ENCODE results near the gene KRT33A. TPM values are rescaled to one million over a fixed set of nuclear protein-coding genes. Genes with fewer than 3 reads are reported as not detected.
A peak's percentile ranks its signal among the peaks of the same experiment; 100 is the strongest.

KRT33A gene
- total RNA-seq, 1 donor from 2014 or later: not detected

DNA sequence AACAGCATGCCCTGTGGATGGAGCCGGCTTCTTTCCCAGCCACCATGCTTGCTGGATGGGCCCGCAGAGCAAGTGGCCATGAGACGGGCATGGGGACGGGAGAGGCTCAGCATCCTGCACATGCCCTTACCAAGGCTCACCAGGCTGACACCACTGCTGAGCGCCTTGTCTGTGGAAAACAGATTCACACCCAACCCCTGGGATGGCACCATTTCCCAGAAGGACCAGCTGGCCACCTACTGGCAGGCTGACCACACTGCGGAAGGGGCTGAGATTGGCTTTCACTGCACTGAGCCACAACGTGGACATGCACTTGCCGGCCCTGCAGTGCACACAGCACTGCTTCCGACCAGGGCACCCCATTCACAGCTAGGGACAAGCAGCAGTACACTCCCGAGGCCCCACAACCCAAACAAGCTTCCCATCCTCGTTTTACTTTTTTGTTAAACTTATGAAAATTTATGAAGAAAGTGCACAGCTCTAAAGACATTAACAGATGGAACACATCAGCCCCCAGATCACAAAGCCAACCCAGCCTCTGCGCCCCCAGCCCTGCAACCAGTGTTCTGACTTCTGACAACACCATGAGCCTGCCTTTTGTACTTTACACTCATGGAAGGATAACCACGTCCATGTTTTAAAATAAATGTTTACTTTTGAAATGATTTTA lies 21.2 kb downstream of the KRT33A start:
- Mint-ChIP-seq H3K36me3 (ENCODE audit: low read depth, unreplicated experiment) (no peaks in the 10 kb centered on the region), H3K27ac (ENCODE audit: unreplicated experiment) (no peak overlapping the region), H3K9me3 (ENCODE audit: unreplicated experiment) (no peaks in the 10 kb centered on the region), H3K27me3 (ENCODE audit: unreplicated experiment) (peaks cover 9% of the 10 kb centered on the region), H3K4me1 (ENCODE audit: unreplicated experiment) (no peaks in the 10 kb centered on the region), H3K4me3 (ENCODE audit: unreplicated experiment) (peak overlapping the region; percentile 26)
- peak; percentile 77 for DNase-seq (ENCODE audit: low spot score)
- TF ChIP-seq, protein P1, sequence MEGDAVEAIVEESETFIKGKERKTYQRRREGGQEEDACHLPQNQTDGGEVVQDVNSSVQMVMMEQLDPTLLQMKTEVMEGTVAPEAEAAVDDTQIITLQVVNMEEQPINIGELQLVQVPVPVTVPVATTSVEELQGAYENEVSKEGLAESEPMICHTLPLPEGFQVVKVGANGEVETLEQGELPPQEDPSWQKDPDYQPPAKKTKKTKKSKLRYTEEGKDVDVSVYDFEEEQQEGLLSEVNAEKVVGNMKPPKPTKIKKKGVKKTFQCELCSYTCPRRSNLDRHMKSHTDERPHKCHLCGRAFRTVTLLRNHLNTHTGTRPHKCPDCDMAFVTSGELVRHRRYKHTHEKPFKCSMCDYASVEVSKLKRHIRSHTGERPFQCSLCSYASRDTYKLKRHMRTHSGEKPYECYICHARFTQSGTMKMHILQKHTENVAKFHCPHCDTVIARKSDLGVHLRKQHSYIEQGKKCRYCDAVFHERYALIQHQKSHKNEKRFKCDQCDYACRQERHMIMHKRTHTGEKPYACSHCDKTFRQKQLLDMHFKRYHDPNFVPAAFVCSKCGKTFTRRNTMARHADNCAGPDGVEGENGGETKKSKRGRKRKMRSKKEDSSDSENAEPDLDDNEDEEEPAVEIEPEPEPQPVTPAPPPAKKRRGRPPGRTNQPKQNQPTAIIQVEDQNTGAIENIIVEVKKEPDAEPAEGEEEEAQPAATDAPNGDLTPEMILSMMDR (IDR thresholded peaks at IDR 0.05; ENCODE audit: unreplicated experiment): peak; percentile 80

DNA sequence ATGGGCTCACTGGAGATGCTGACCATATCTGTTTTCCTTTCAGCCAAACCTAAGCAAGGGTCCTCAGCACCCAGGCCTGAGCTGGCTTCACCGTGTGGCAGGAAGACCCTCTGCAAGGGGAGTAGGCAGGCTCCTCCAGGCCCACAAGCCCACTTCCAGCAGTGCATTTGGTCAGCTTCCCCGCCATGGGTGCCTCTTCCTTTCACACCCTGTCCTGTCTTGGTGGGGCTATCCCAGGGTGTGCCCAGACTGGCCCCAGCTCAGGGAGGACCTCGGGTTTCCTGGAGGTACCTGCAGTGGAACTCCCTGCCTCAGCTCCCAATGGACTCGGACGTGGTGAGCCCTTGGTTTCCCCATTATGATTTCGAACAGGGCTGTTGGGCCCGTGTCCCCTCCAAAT lies 22.4 kb downstream of the KRT33A start:
- no peaks in the 10 kb centered on the region for H3K36me3 Mint-ChIP-seq (ENCODE audit: low read depth, unreplicated experiment)
- no peak for DNase-seq (ENCODE audit: low spot score)
- H3K4me3 Mint-ChIP-seq (ENCODE audit: unreplicated experiment): no peak overlapping the region
- TF ChIP-seq, protein P1 (IDR thresholded peaks at IDR 0.05; ENCODE audit: unreplicated experiment): no peak
- H3K4me1 Mint-ChIP-seq (ENCODE audit: unreplicated experiment): no peaks in the 10 kb centered on the region
- peaks cover 5% of the 10 kb centered on the region for H3K27me3 Mint-ChIP-seq (ENCODE audit: unreplicated experiment)
- H3K9me3 Mint-ChIP-seq (ENCODE audit: unreplicated experiment): no peaks in the 10 kb centered on the region
- no peak overlapping the region for H3K27ac Mint-ChIP-seq (ENCODE audit: unreplicated experiment)

DNA sequence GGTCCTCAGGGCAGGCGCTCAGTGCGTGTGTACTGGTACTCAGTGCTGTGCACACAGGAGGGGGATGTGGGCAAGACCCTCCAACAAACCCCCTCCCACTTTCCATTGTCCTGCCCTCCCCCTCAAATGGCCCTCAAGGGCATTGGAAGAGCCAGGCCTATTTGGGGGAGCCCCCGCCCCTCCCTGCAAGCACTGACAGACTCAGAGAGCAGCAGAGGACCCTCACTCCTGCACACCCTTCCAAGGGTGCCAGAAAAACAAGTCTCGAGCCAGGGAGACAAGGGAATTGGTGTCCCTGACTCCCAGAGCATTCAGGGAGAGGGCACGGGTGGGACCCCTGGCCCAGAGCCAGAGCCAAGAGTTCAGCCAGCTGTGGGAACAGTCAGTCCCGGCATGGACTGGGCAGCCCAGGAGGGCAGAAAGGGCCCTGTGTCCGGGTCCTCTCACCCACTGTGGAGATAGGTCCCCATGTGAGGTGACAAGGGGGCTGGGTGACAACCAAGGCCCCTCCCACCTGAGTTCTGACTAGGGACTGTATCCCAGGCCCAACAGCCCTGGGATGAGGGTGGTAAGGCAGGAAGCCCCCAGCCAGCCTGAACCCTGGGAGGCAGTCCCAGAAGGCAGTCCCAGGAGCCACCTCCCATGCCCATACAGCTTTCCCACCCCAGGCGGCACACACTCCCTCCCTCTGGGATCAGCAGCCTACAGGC lies 23.1 kb downstream of the KRT33A start:
- no peaks in the 10 kb centered on the region for H3K4me1 Mint-ChIP-seq (ENCODE audit: unreplicated experiment)
- peaks cover 3% of the 10 kb centered on the region for H3K27me3 Mint-ChIP-seq (ENCODE audit: unreplicated experiment)
- DNase-seq (ENCODE audit: low spot score): no peak
- no peak overlapping the region for H3K4me3 Mint-ChIP-seq (ENCODE audit: unreplicated experiment)
- TF ChIP-seq, protein P1 (IDR thresholded peaks at IDR 0.05; ENCODE audit: unreplicated experiment): no peak
- H3K9me3 Mint-ChIP-seq (ENCODE audit: unreplicated experiment): no peaks in the 10 kb centered on the region
- no peak overlapping the region for H3K27ac Mint-ChIP-seq (ENCODE audit: unreplicated experiment)
- peaks cover 3% of the 10 kb centered on the region for H3K36me3 Mint-ChIP-seq (ENCODE audit: low read depth, unreplicated experiment)

GRCh38 chr17:41326173-41327145 lies 24.2 kb downstream of the KRT33A start:
- peaks cover 1% of the 10 kb centered on the region for H3K27me3 Mint-ChIP-seq (ENCODE audit: unreplicated experiment)

More at GRCh38 chr17:41326173-41327145, 24.2 kb downstream of the KRT33A start:
- DNase-seq (ENCODE audit: low spot score): no peak
- peaks cover 3% of the 10 kb centered on the region for H3K36me3 Mint-ChIP-seq (ENCODE audit: low read depth, unreplicated experiment)
- TF ChIP-seq, protein P1 (IDR thresholded peaks at IDR 0.05; ENCODE audit: unreplicated experiment): no peak
- H3K27ac Mint-ChIP-seq (ENCODE audit: unreplicated experiment): no peak overlapping the region
- no peaks in the 10 kb centered on the region for H3K9me3 Mint-ChIP-seq (ENCODE audit: unreplicated experiment)
- H3K4me1 Mint-ChIP-seq (ENCODE audit: unreplicated experiment): no peaks in the 10 kb centered on the region
- H3K4me3 Mint-ChIP-seq (ENCODE audit: unreplicated experiment): no peak overlapping the region

Measured in endothelial cell (in vitro differentiated cells).